GM18511 (cell line): ENCODE results near the gene MAP1S.
"Not testable (repeated sequence)": the region's sequence is repeated elsewhere in the genome, so short reads cannot be mapped to it uniquely, and the experiment has no call there.

Source experiments
- ATAC-seq: cut with Tn5 transposase; IDR thresholded peaks from one replicate; pipeline ENCODE4 v1.9.1; 2021; ENCODE audit warnings: mild to moderate bottlenecking, moderate library complexity; ENCODE audit not compliant: unreplicated experiment

Gene MAP1S

GRCh38 chr19:17762505-17763229 is 43.4 kb downstream of the MAP1S start:
- ATAC-seq, result no peak

- no peak for ATAC-seq
Measured at GRCh38 chr19:17764348-17764747, 45.1 kb downstream of the MAP1S start.

GRCh38 chr19:17765069-17765618 is 45.9 kb downstream of the MAP1S start:
- ATAC-seq, result no peak

GRCh38 chr19:17766543-17767131 is 47.4 kb downstream of the MAP1S start:
- ATAC-seq, result no peak

GRCh38 chr19:17767559-17767958 is 48.3 kb downstream of the MAP1S start:
- no peak for ATAC-seq

- no peak for ATAC-seq
Measured at GRCh38 chr19:17770613-17771012, 51.3 kb downstream of the MAP1S start.

GRCh38 chr19:17772172-17772571 is 52.9 kb downstream of the MAP1S start:
- ATAC-seq, result no peak

- no peak for ATAC-seq
Measured at GRCh38 chr19:17775245-17775927, 56.1 kb downstream of the MAP1S start.

- peak; percentile 80 for ATAC-seq
Measured at GRCh38 chr19:17775991-17776803, 56.9 kb downstream of the MAP1S start.

- not testable (repeated sequence) for ATAC-seq
Measured at GRCh38 chr19:17777840-17778239, 58.6 kb downstream of the MAP1S start.

GRCh38 chr19:17778251-17778967 is 59.1 kb downstream of the MAP1S start:
- no peak for ATAC-seq

- ATAC-seq, result no peak
Measured at GRCh38 chr19:17778968-17779929, 60.0 kb downstream of the MAP1S start.

GRCh38 chr19:17780781-17781180 is 61.5 kb downstream of the MAP1S start:
- no peak for ATAC-seq

GRCh38 chr19:17783721-17784120 is 64.4 kb downstream of the MAP1S start:
- ATAC-seq, result not testable (repeated sequence)
